NCI-H2196 treated with DMSO at 0.1 percent for 48 hours (cell line): Measurements from ENCODE around the gene GPR50.

Source experiments
- DNase-seq: peaks from one replicate; lab custom pipeline; 2025; ENCODE audit not compliant: unreplicated experiment; lab: John Stamatoyannopoulos, UW

GPR50 gene

GRCh38 chrX:151176231-151176750 is at the start of gene GPR50:
GPR50 (plus strand) TSS chrX:151176584; CDS start chrX:151176722, 138 bp downstream.
- no peak for DNase-seq

- no peak for DNase-seq
Observed at GRCh38 chrX:151132531-151132930, 43.9 kb upstream of the GPR50 start.

- DNase-seq, result peak; percentile 23
Observed at GRCh38 chrX:151151665-151152267, 24.6 kb upstream of the GPR50 start.

GRCh38 chrX:151153086-151153485 is 23.3 kb upstream of the GPR50 start:
- no peak for DNase-seq

- no peak for DNase-seq
Observed at GRCh38 chrX:151153667-151154066, 22.7 kb upstream of the GPR50 start.

GRCh38 chrX:151155234-151155633 is 21.1 kb upstream of the GPR50 start:
- no peak for DNase-seq

GRCh38 chrX:151161690-151162089 is 14.7 kb upstream of the GPR50 start:
- no peak for DNase-seq

GRCh38 chrX:151167791-151168345 is 8.5 kb upstream of the GPR50 start:
- DNase-seq, result no peak

- DNase-seq, result no peak
Observed at GRCh38 chrX:151169783-151170182, 6.6 kb upstream of the GPR50 start.

GRCh38 chrX:151174581-151175282 is 1.7 kb upstream of the GPR50 start:
- DNase-seq, result no peak

GRCh38 chrX:151175283-151176062 is 911 bp upstream of the GPR50 start:
- DNase-seq, result no peak

GRCh38 chrX:151177141-151178027 is 1.0 kb downstream of the GPR50 start:
- no peak for DNase-seq

GRCh38 chrX:151178746-151179145 is 2.4 kb downstream of the GPR50 start:
- DNase-seq, result no peak

GRCh38 chrX:151180400-151180799 is 4.0 kb downstream of the GPR50 start:
- no peak for DNase-seq

- no peak for DNase-seq
Observed at GRCh38 chrX:151181088-151181487, 4.7 kb downstream of the GPR50 start.

- DNase-seq, result no peak
Observed at GRCh38 chrX:151183233-151183753, 6.9 kb downstream of the GPR50 start.

GRCh38 chrX:151183912-151184565 is 7.7 kb downstream of the GPR50 start:
- no peak for DNase-seq

GRCh38 chrX:151184705-151185104 is 8.3 kb downstream of the GPR50 start:
- no peak for DNase-seq

GRCh38 chrX:151206871-151207270 is 30.5 kb downstream of the GPR50 start:
- DNase-seq, result no peak

- no peak for DNase-seq
Observed at GRCh38 chrX:151225843-151226242, 49.5 kb downstream of the GPR50 start.
